Activated CD8-positive, alpha-beta T cell treated with anti-CD3 and anti-CD28 coated beads for 36 hours (primary cell): ENCODE results near the gene KCNMA1. TPM values are rescaled to one million over a fixed set of nuclear protein-coding genes. Genes with fewer than 3 reads are reported as not detected.

Experiments used
- ATAC-seq: fragments of 200-7000 bp; cut with Tn5 transposase; one replicate; pipeline ENCODE4 v1.10.0; 2021; ENCODE audit warnings: mild to moderate bottlenecking, moderate library complexity
- CTCF ChIA-PET: fragments of 350-600 bp; sonication (Branson Sonifier 250); formaldehyde crosslinking; loops from one replicate; lab custom pipeline; 2021; ENCODE audit warnings: antibody characterized with exemption; lab: Charles Lee
- POLR2A ChIA-PET: fragments of 350-600 bp; sonication (Branson Sonifier 250); formaldehyde crosslinking; loops from one replicate; lab custom pipeline; 2021; ENCODE audit warnings: antibody characterized with exemption; lab: Charles Lee
- DNase-seq: peaks from one replicate; pipeline ENCODE4 v3.0.0-alpha.2; 2020
- H3K27ac Mint-ChIP-seq: one replicate; pipeline ENCODE4 v1.8.0; 2021; ENCODE audit warnings: mild to moderate bottlenecking, mixed read lengths
- H3K27me3 Mint-ChIP-seq: one replicate; pipeline ENCODE4 v1.8.0; 2021; ENCODE audit warnings: mixed read lengths
- H3K36me3 Mint-ChIP-seq: one replicate; pipeline ENCODE4 v1.8.0; 2021; ENCODE audit warnings: low read depth, mixed read lengths
- H3K4me1 Mint-ChIP-seq: one replicate; pipeline ENCODE4 v1.8.0; 2021; ENCODE audit warnings: low read depth, mixed read lengths
- H3K4me3 Mint-ChIP-seq: one replicate; pipeline ENCODE4 v1.8.0; 2021; ENCODE audit warnings: mild to moderate bottlenecking, moderate library complexity, mixed read lengths
- H3K9me3 Mint-ChIP-seq: one replicate; pipeline ENCODE4 v1.8.0; 2021; ENCODE audit warnings: mixed read lengths
- CTCF ChIP-seq: fragments of 200-600 bp; IDR thresholded peaks from one replicate; pipeline ENCODE4 v1.8.0; 2022; ENCODE audit warnings: antibody characterized with exemption, mild to moderate bottlenecking
- intact Hi-C: fragments of 100-400 bp; cut with micrococcal nuclease; formaldehyde crosslinking; loops from one replicate; pipeline ENCODE4 v1.10.0; 2022
- total RNA-seq, 2 experiments: library from RNA; stranded (reverse); gene quantifications; one replicate each; pipeline ENCODE4 v1.2.3, GENCODE V29; 2021

Gene KCNMA1
- total RNA-seq, 2 experiments from 2014 or later = 0.18 TPM; not detected in 1

GRCh38 chr10:77510695-77511094, 126.9 kb downstream of the KCNMA1 start:
- Mint-ChIP-seq H3K4me3 (no peak overlapping the region), H3K4me1 (peaks cover 1% of the 10 kb centered on the region), H3K9me3 (no peaks in the 10 kb centered on the region), H3K36me3 (no peaks in the 10 kb centered on the region), H3K27me3 (peaks cover 20% of the 10 kb centered on the region), H3K27ac (no peak overlapping the region)
- no peak for DNase-seq
- TF ChIP-seq CTCF = no peak
- ChIA-PET POLR2A (no interaction called here), CTCF (no interaction called here)
- intact Hi-C loops = no loop called here
- ATAC-seq = no peak

- DNase-seq (no peak), ATAC-seq (no peak)
- TF ChIP-seq CTCF = no peak
- Mint-ChIP-seq H3K27me3 (peaks cover 24% of the 10 kb centered on the region), H3K9me3 (no peaks in the 10 kb centered on the region), H3K4me1 (peaks cover 3% of the 10 kb centered on the region), H3K36me3 (no peaks in the 10 kb centered on the region), H3K27ac (no peak overlapping the region), H3K4me3 (no peak overlapping the region)
- intact Hi-C loops = no loop called here
- POLR2A ChIA-PET = no interaction called here
- CTCF ChIA-PET = no interaction called here
These were observed 127.3 kb downstream of the KCNMA1 start for GRCh38 chr10:77510294-77510693.

- DNase-seq (no peak), ATAC-seq (no peak)
- peaks cover 3% of the 10 kb centered on the region for H3K4me1 Mint-ChIP-seq
- ChIA-PET POLR2A (no interaction called here), CTCF (no interaction called here)
- peaks cover 24% of the 10 kb centered on the region for H3K27me3 Mint-ChIP-seq
- H3K27ac Mint-ChIP-seq = no peak overlapping the region
- TF ChIP-seq CTCF = no peak
- H3K36me3 Mint-ChIP-seq = no peaks in the 10 kb centered on the region
- H3K4me3 Mint-ChIP-seq = no peak overlapping the region
- no peaks in the 10 kb centered on the region for H3K9me3 Mint-ChIP-seq
- intact Hi-C loops = no loop called here
These were observed 128.2 kb downstream of the KCNMA1 start for GRCh38 chr10:77509391-77509790.

- no peak overlapping the region for H3K4me3 Mint-ChIP-seq
- DNase-seq = no peak
- no peak overlapping the region for H3K27ac Mint-ChIP-seq
- peaks cover 3% of the 10 kb centered on the region for H3K4me1 Mint-ChIP-seq
- no peaks in the 10 kb centered on the region for H3K9me3 Mint-ChIP-seq
- intact Hi-C loops = no loop called here
- H3K36me3 Mint-ChIP-seq = no peaks in the 10 kb centered on the region
- POLR2A ChIA-PET = no interaction called here
- H3K27me3 Mint-ChIP-seq = peaks cover 28% of the 10 kb centered on the region
- CTCF ChIA-PET = no interaction called here
- TF ChIP-seq CTCF = no peak
- no peak for ATAC-seq
These were observed 130.2 kb downstream of the KCNMA1 start for GRCh38 chr10:77507291-77507880.

GRCh38 chr10:77506517-77507200, 130.9 kb downstream of the KCNMA1 start:
- ATAC-seq (no peak), DNase-seq (no peak)
- H3K27ac Mint-ChIP-seq = no peak overlapping the region
- TF ChIP-seq CTCF = no peak
- no peak overlapping the region for H3K4me3 Mint-ChIP-seq
- no peaks in the 10 kb centered on the region for H3K9me3 Mint-ChIP-seq
- peaks cover 30% of the 10 kb centered on the region for H3K27me3 Mint-ChIP-seq
- POLR2A ChIA-PET = interaction anchor here (0.7 kb wide), 1 partner anchor 1477 kb away, joined by 3 read pairs; no protein-coding TSS in a partner anchor
- peaks cover 10% of the 10 kb centered on the region for H3K4me1 Mint-ChIP-seq
- CTCF ChIA-PET = no interaction called here
- intact Hi-C loops = no loop called here
- H3K36me3 Mint-ChIP-seq = no peaks in the 10 kb centered on the region
